Upper lobe of left lung (tissue), 6 donors: ENCODE measurements around the gene PRKN. TPM values are rescaled to one million over a fixed set of nuclear protein-coding genes. Genes with fewer than 3 reads are reported as not detected.

ENCODE experiments used
- ATAC-seq, 2 donors: fragments of 200-7000 bp; cut with Tn5 transposase; one replicate each; pipeline ENCODE4 v1.9.1; 2022; ENCODE audit warnings: mild to moderate bottlenecking in 2 of 2, moderate library complexity in 2 of 2; ENCODE audit not compliant: low FRiP score in 2 of 2
- DNase-seq, 2 donors: peaks; one replicate each; pipeline ENCODE4 v3.0.0-alpha.2; 2019 to 2020
- H3K27ac ChIP-seq, 4 donors: fragments of 200-600 bp; sonication (generic); one replicate each; pipeline ENCODE4 v1.5.1; 2016 to 2019
- H3K27me3 ChIP-seq, 4 donors: fragments of 200-600 bp; sonication (generic); one replicate each; pipeline ENCODE4 v1.5.1; 2017 to 2019
- H3K36me3 ChIP-seq, 4 donors: fragments of 200-600 bp; sonication (generic); one replicate each; pipeline ENCODE4 v1.5.1; 2016 to 2019
- H3K4me1 ChIP-seq, 4 donors: fragments of 200-600 bp; sonication (generic); one replicate each; pipeline ENCODE4 v1.5.1; 2018 to 2019
- H3K4me3 ChIP-seq, 4 donors: fragments of 200-600 bp; sonication (generic); one replicate each; pipeline ENCODE4 v1.5.1; 2017 to 2019; ENCODE audit warnings: mild to moderate bottlenecking in 2 of 4, moderate library complexity in 1 of 4
- H3K9me3 ChIP-seq, 4 donors: fragments of 200-600 bp; sonication (generic); one replicate each; pipeline ENCODE4 v1.5.1; 2018 to 2019
- EP300 ChIP-seq, 4 donors: sonication (generic); formaldehyde crosslinking; IDR thresholded peaks; one replicate each; pipeline ENCODE4 v1.5.1; 2017; ENCODE audit warnings: antibody characterized with exemption in 4 of 4, control low read depth in 2 of 4
- POLR2A ChIP-seq, 4 donors: fragments of 450-650 bp; IDR thresholded peaks; one replicate each; pipeline ENCODE4 v1.5.1; 2016 to 2017; ENCODE audit warnings: antibody characterized with exemption in 4 of 4, mild to moderate bottlenecking in 2 of 4
- POLR2AphosphoS5 ChIP-seq, 2 donors: sonication (generic); formaldehyde crosslinking; IDR thresholded peaks; one replicate each; pipeline ENCODE4 v1.5.1; 2017; ENCODE audit warnings: antibody characterized with exemption in 2 of 2
- WGBS, 2 donors: methylation state at CpG; one replicate each; pipeline ENCODE4 v1.1.5; 2017 to 2018; 5-methylcytosine and 5-hydroxymethylcytosine counted together
- total RNA-seq, 6 donors: library from RNA; depleted of rRNA in 4 of 6; stranded (reverse); fragments of >200 nt in 4 of 6; gene quantifications; one replicate each; pipeline versions ENCODE4 v1.1.0 to v1.2.1, GENCODE V29; 2016 to 2021
- TF ChIP-seq, protein P1 (sequence below), 6 experiments: fragments of 450-650 bp in 4 of 6; fragments of 200-600 bp in 2 of 6; sonication (generic) in 2 of 6; IDR thresholded peaks; one replicate each; pipeline ENCODE4 v1.5.1; 2016 to 2019; ENCODE audit warnings: antibody characterized with exemption in 6 of 6
- donor health status: DM: no; HTN: no; CAD: no; lungs with moderate emphysema.
- donor health status: DM: no; HTN: yes; CAD: no; lungs with severe emphysema.

PRKN gene
- total RNA-seq, 6 donors from 2014 or later, result 2.7 to 29.3 (median 5.5) TPM

DNA sequence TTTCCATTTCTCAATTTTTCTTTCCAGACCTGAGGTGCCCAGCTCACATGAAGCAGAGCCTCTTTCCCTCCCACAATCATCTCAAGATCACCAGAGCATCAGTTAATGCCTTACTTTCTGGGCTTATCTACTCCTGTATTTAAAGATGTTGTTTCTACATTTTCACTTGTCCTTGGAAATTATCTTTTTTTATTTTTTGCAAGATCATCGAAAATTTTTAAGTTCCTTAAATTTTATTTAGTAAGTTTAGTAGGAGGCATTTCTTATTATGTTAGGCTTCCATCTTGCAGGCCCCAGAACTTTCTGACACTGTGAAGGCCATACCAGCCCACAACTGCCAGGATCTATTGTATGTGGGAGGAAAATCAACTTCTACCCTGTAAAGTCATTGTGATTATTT is 466.0 kb downstream of the PRKN start:
- no peak overlapping the region for H3K4me3 ChIP-seq
- no peak overlapping the region for H3K27ac ChIP-seq
- ATAC-seq, result no peak
- H3K27me3 ChIP-seq, result no peaks in the 10 kb centered on the region
- no peaks in the 10 kb centered on the region for H3K36me3 ChIP-seq
- no peaks in the 10 kb centered on the region for H3K9me3 ChIP-seq
- no peaks in the 10 kb centered on the region for H3K4me1 ChIP-seq
- no peak for DNase-seq
- TF ChIP-seq EP300 (IDR thresholded peaks at IDR 0.05), result no peak
- no peak for TF ChIP-seq POLR2AphosphoS5 (IDR thresholded peaks at IDR 0.05)
- no peak for TF ChIP-seq POLR2A (IDR thresholded peaks at IDR 0.05)
- TF ChIP-seq, protein P1, sequence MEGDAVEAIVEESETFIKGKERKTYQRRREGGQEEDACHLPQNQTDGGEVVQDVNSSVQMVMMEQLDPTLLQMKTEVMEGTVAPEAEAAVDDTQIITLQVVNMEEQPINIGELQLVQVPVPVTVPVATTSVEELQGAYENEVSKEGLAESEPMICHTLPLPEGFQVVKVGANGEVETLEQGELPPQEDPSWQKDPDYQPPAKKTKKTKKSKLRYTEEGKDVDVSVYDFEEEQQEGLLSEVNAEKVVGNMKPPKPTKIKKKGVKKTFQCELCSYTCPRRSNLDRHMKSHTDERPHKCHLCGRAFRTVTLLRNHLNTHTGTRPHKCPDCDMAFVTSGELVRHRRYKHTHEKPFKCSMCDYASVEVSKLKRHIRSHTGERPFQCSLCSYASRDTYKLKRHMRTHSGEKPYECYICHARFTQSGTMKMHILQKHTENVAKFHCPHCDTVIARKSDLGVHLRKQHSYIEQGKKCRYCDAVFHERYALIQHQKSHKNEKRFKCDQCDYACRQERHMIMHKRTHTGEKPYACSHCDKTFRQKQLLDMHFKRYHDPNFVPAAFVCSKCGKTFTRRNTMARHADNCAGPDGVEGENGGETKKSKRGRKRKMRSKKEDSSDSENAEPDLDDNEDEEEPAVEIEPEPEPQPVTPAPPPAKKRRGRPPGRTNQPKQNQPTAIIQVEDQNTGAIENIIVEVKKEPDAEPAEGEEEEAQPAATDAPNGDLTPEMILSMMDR (IDR thresholded peaks at IDR 0.05), result no peak
- 84 to 92% methylated on average over 1 of the region's 1 CpG for WGBS, 2 donors

DNA sequence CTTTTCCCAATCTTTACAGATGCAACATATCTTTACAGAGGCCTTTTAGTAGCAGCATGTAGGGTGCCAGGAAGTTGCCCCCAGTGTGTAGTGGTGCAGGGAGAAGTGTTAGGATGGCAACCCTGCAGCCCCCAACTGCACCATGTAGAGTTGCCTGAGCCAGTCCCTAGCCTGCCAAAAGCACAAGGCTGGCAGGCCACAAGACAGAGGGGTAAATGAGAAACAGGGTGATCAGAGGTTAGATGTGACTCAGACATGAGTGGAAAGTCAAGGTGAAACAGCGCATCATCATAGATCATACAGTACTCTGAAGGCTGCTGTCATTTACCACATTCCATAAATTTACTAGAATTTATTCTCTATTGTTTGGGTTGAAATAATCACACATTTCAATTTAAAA is 467.5 kb downstream of the PRKN start:
- H3K27me3 ChIP-seq, result no peaks in the 10 kb centered on the region
- H3K36me3 ChIP-seq, result no peaks in the 10 kb centered on the region
- TF ChIP-seq, protein P1 (IDR thresholded peaks at IDR 0.05), result no peak
- no peak for TF ChIP-seq POLR2A (IDR thresholded peaks at IDR 0.05)
- TF ChIP-seq POLR2AphosphoS5 (IDR thresholded peaks at IDR 0.05), result no peak
- no peak for TF ChIP-seq EP300 (IDR thresholded peaks at IDR 0.05)
- no peak overlapping the region for H3K4me3 ChIP-seq
- H3K27ac ChIP-seq, result no peak overlapping the region
- H3K4me1 ChIP-seq, result no peaks in the 10 kb centered on the region
- DNase-seq (no peak), ATAC-seq (no peak)
- no peaks in the 10 kb centered on the region for H3K9me3 ChIP-seq
- WGBS, 2 donors, result 93 to 100% methylated on average over 1 of the region's 1 CpG

DNA sequence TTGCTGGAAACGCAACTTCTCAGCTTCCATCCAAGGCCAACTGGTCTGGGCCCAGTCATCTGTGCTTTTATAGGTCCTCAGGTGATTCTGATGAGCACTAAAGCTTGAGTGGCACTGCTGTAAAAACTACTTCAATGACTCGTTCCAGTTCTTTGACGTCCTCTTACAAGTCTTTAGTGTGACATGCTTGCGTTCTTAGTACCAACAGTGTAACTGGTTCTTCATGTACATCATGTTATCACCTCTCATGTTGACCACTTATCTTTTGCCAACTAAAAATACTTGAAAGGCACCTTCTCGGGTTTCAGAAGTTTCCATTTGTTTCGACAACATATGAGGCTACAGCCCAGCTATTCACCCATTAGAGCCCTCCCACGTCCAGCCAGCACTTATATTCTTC is 468.9 kb downstream of the PRKN start:
- ATAC-seq, result no peak
- no peaks in the 10 kb centered on the region for H3K27me3 ChIP-seq
- no peak for DNase-seq
- H3K4me3 ChIP-seq, result no peak overlapping the region
- H3K27ac ChIP-seq, result no peak overlapping the region
- H3K36me3 ChIP-seq, result no peaks in the 10 kb centered on the region
- TF ChIP-seq, protein P1 (IDR thresholded peaks at IDR 0.05), result no peak
- TF ChIP-seq POLR2A (IDR thresholded peaks at IDR 0.05) (no peak), POLR2AphosphoS5 (IDR thresholded peaks at IDR 0.05) (no peak), EP300 (IDR thresholded peaks at IDR 0.05) (no peak)
- H3K4me1 ChIP-seq, result no peaks in the 10 kb centered on the region
- no peaks in the 10 kb centered on the region for H3K9me3 ChIP-seq
- 79 to 83% methylated on average over 7 of the region's 7 CpGs for WGBS, 2 donors

DNA sequence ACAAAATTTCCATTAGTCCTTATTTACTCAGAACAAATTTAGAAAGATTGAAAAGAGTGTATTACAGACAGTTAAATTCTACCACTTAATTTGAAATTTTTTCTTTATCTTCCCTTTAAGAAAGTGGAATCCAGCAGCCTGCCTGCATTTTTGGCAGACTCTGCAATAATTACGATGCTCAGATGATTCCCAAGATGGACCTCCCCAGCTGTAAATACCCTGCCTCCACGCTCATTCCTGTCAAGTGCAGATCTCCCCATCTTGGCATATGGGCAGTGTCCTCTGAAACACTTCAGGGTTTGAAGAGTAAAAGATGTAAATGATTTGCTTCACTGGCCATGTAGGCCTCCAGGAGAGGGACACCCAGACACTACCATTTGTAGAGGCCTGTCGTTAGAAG is 471.2 kb downstream of the PRKN start:
- H3K4me3 ChIP-seq, result no peak overlapping the region
- no peak overlapping the region for H3K27ac ChIP-seq
- H3K27me3 ChIP-seq, result no peaks in the 10 kb centered on the region
- no peaks in the 10 kb centered on the region for H3K36me3 ChIP-seq
- no peak for DNase-seq
- H3K9me3 ChIP-seq, result no peaks in the 10 kb centered on the region
- no peak for ATAC-seq
- 74 to 82% methylated on average over 3 of the region's 3 CpGs for WGBS, 2 donors
- no peak for TF ChIP-seq POLR2AphosphoS5 (IDR thresholded peaks at IDR 0.05)
- H3K4me1 ChIP-seq, result no peaks in the 10 kb centered on the region

DNA sequence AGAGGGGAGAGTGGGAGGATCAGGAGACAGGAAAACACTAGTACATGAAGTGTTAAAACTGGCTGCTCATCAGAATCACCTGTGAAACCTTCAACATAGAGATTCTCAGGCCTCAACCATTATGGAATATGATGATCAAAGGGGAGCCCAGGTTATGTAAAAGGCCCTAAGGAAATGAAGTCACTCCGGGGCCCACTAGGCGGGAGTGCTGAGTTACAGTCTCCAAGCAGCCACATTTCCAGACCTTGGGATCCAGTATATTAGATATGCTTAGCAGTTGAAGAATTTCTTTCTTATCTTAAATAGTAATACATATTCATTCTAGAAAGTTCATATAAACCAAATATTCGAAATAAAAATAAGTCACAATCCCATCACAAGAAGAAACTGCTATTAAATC is 476.3 kb downstream of the PRKN start:
- Histone ChIP-seq H3K36me3 (no peaks in the 10 kb centered on the region), H3K27me3 (no peaks in the 10 kb centered on the region), H3K4me3 (no peak overlapping the region), H3K9me3 (no peaks in the 10 kb centered on the region), H3K4me1 (no peaks in the 10 kb centered on the region), H3K27ac (no peak overlapping the region)
- TF ChIP-seq, protein P1 (IDR thresholded peaks at IDR 0.05), result no peak
- TF ChIP-seq POLR2A (IDR thresholded peaks at IDR 0.05), result no peak
- no peak for TF ChIP-seq POLR2AphosphoS5 (IDR thresholded peaks at IDR 0.05)
- TF ChIP-seq EP300 (IDR thresholded peaks at IDR 0.05), result no peak
- WGBS, 2 donors, result 80 to 81% methylated on average over 3 of the region's 3 CpGs
- no peak for ATAC-seq
- no peak for DNase-seq
